Endothelial cell of umbilical vein (primary cell): ENCODE results near the gene TBC1D17. TPM values are rescaled to one million over a fixed set of nuclear protein-coding genes. Genes with fewer than 3 reads are reported as not detected.

Source experiments
- BruUV-seq: library from RNA; stranded (reverse); fragments of 400-500 nt; replicated peaks from 2 replicates; lab custom pipeline; 2021; lab: Mats Ljungman, UMichigan
- CTCF ChIA-PET: fragments of 300-600, 350-600 bp; sonication (Branson Sonifier 250); formaldehyde crosslinking; loops from one replicate; lab custom pipeline; 2021; ENCODE audit warnings: antibody characterized with exemption, inconsistent platforms; lab: Charles Lee
- POLR2A ChIA-PET: fragments of 300-600, 350-600 bp; sonication (Branson Sonifier 250); formaldehyde crosslinking; loops from one replicate; lab custom pipeline; 2021; ENCODE audit warnings: antibody characterized with exemption, inconsistent platforms; lab: Charles Lee
- DNase-seq: peaks from one replicate; pipeline ENCODE4 v3.0.0-alpha.2; 2011; ENCODE audit warnings: low read depth, low spot score
- FAIRE-seq: peaks from 2 replicates; lab custom pipeline; 2011; peaks lifted over from hg19 to GRCh38; lab: Jason Lieb, UNC
- H2AFZ ChIP-seq: 2 replicates; pipeline ENCODE4 v1.6.0; 2012; ENCODE audit warnings: low read depth, low read length, control low read depth, inconsistent platforms
- H3K27ac ChIP-seq: 2 replicates; pipeline ENCODE4 v1.5.1; 2011; ENCODE audit warnings: low read depth, mild to moderate bottlenecking, control low read depth, low read length, moderate library complexity; ENCODE audit not compliant: insufficient read depth
- H3K27me3 ChIP-seq, 2 experiments: 2 replicates each; pipeline versions ENCODE4 v1.6.0 to v1.6.1; 2011; ENCODE audit warnings: low read length in 2 of 2, mixed read lengths in 1 of 2; ENCODE audit not compliant: control insufficient read depth in 2 of 2, insufficient read depth in 2 of 2
- H3K36me3 ChIP-seq, 2 experiments: 2 replicates in 1 of 2; 3 replicates in 1 of 2; pipeline ENCODE4 v1.5.1; 2011; ENCODE audit warnings: low read length in 2 of 2, mild to moderate bottlenecking in 1 of 2, moderate library complexity in 1 of 2; ENCODE audit not compliant: control insufficient read depth in 2 of 2, insufficient read depth in 2 of 2; ENCODE audit errors: extremely low read depth in 1 of 2
- H3K4me1 ChIP-seq: 3 replicates; pipeline ENCODE4 v1.5.1; 2011; ENCODE audit warnings: mild to moderate bottlenecking, low read length; ENCODE audit not compliant: control insufficient read depth, insufficient read depth; ENCODE audit errors: extremely low read depth
- H3K4me2 ChIP-seq: 2 replicates; pipeline ENCODE4 v1.6.1; 2011; ENCODE audit warnings: low read length, control low read depth, mixed read lengths; ENCODE audit not compliant: insufficient read depth
- H3K4me3 ChIP-seq, 3 experiments: fragments of 200-600 bp in 1 of 3; sonication (generic), shearing (Covaris generic) in 1 of 3; replicated peaks in 1 of 3; 2 replicates each; pipeline ENCODE4 v1.5.1; 2011 to 2016; ENCODE audit warnings: control low read depth in 3 of 3, low read length in 3 of 3, mild to moderate bottlenecking in 2 of 3, inconsistent platforms in 1 of 3, low read depth in 1 of 3, moderate library complexity in 1 of 3; ENCODE audit not compliant: insufficient read depth in 1 of 3
- H3K79me2 ChIP-seq: 2 replicates; pipeline ENCODE4 v1.6.0; 2012; ENCODE audit warnings: low read length, inconsistent platforms; ENCODE audit not compliant: control insufficient read depth, insufficient read depth
- H3K9ac ChIP-seq: replicated peaks from 2 replicates; pipeline ENCODE3; 2011; ENCODE audit warnings: low read length, control low read depth; ENCODE audit not compliant: insufficient read depth; ENCODE audit errors: extremely low read depth
- H3K9me1 ChIP-seq: replicated peaks from 3 replicates; pipeline ENCODE4 v1.6.0; 2011; ENCODE audit warnings: mild to moderate bottlenecking, low read length; ENCODE audit not compliant: control insufficient read depth, insufficient read depth; ENCODE audit errors: extremely low read depth
- H3K9me3 ChIP-seq: replicated peaks from 2 replicates; pipeline ENCODE4 v1.5.1; 2012; ENCODE audit warnings: low read length, inconsistent platforms; ENCODE audit not compliant: control insufficient read depth, insufficient read depth
- H4K20me1 ChIP-seq: replicated peaks from 2 replicates; pipeline ENCODE3; 2011; ENCODE audit warnings: mild to moderate bottlenecking, low read length; ENCODE audit not compliant: control insufficient read depth, insufficient read depth; ENCODE audit errors: extremely low read depth
- EZH2 ChIP-seq: IDR thresholded peaks from 2 replicates; pipeline ENCODE4 v1.6.1; 2012; ENCODE audit warnings: borderline replicate concordance, low read depth, mild to moderate bottlenecking, moderate library complexity, low read length, inconsistent platforms; ENCODE audit not compliant: severe bottlenecking
- FOS ChIP-seq: IDR thresholded peaks from 2 replicates; pipeline ENCODE4 v1.6.1; 2011; ENCODE audit warnings: mild to moderate bottlenecking, low read length, moderate library complexity, borderline replicate concordance; ENCODE audit not compliant: insufficient read depth
- GATA2 ChIP-seq: IDR thresholded peaks from 2 replicates; pipeline ENCODE4 v1.7.0; 2011; ENCODE audit warnings: low read depth, mild to moderate bottlenecking, moderate library complexity, mixed read lengths, low read length; ENCODE audit not compliant: insufficient read length, insufficient read depth
- MYC ChIP-seq: IDR thresholded peaks from one replicate; pipeline ENCODE4 v1.6.1; 2011; ENCODE audit warnings: mild to moderate bottlenecking, low read depth, low read length
- dilution Hi-C: fragments of 300-500 bp; cut with MboI; formaldehyde crosslinking; loops from one replicate; pipeline ENCODE4 v1.15.0; 2019; ENCODE audit warnings: low sequenced_read_pairs; ENCODE audit not compliant: extremely low pct_ligation_motif_present
- intact Hi-C: fragments of 100-400 bp; cut with micrococcal nuclease; formaldehyde crosslinking; loops from one replicate; pipeline ENCODE4 v1.10.0; 2022
- polyA plus RNA-seq, 4 experiments: library from polyadenylated mRNA; depleted of rRNA in 3 of 4; stranded (reverse) in 3 of 4; unstranded in 1 of 4; fragments of >200 nt; gene quantifications; 2 replicates each; pipeline versions ENCODE4 v1.2.1 to v1.2.3, GENCODE V29; 2011 to 2012; ENCODE audit warnings: missing spikeins in 1 of 4
- total RNA-seq: library from RNA; stranded (reverse); gene quantifications from 2 replicates; pipeline ENCODE4 v1.2.3, GENCODE V29; 2021
- TF ChIP-seq, protein P1 (sequence below): IDR thresholded peaks from 2 replicates; pipeline ENCODE4 v1.6.1; 2011; ENCODE audit not compliant: insufficient read depth, insufficient read length
- TF ChIP-seq, protein P2 (sequence below), 2 donors: IDR thresholded peaks; 1 replicate in 1 of 2; 2 replicates in 1 of 2; pipeline ENCODE4 v1.5.1; 2011; ENCODE audit warnings: low read length in 2 of 2, mild to moderate bottlenecking in 2 of 2, moderate library complexity in 2 of 2, control low read depth in 1 of 2, inconsistent platforms in 1 of 2, low read depth in 1 of 2; ENCODE audit not compliant: insufficient read depth in 1 of 2; ENCODE audit errors: extremely low read depth in 1 of 2

Gene TBC1D17
- total and polyA plus RNA-seq, 2 donors (not counting 3 experiments of a cell fraction or from before 2014, with no cell fraction given), result 34.2 to 39.3 TPM

- Histone ChIP-seq H3K9me3 (no peaks in the 10 kb centered on the region), H3K4me1 (peaks cover 8% of the 10 kb centered on the region), H3K4me2 (no peak overlapping the region), H3K27me3 (no peaks in the 10 kb centered on the region), H3K9me1 (no peaks in the 10 kb centered on the region), H3K36me3 (peaks cover 11 to 67% of the 10 kb centered on the region in 2 experiments), H3K9ac (no peak overlapping the region), H3K79me2 (no peaks in the 10 kb centered on the region), H4K20me1 (no peaks in the 10 kb centered on the region), H3K4me3 (no peak overlapping the region), H3K27ac (no peak overlapping the region), H2AFZ (no peak overlapping the region)
- dilution Hi-C loops (no loop called here), intact Hi-C loops (no loop called here)
- POLR2A ChIA-PET, result no interaction called here
- FAIRE-seq, result no peak
- no TSS peak for BruUV-seq
- CTCF ChIA-PET, result interaction anchor here (1.2 kb wide), 1 partner anchor 36 kb away, joined by 3 read pairs; no protein-coding TSS in a partner anchor
- TF ChIP-seq FOS (no peak), MYC (no peak), EZH2 (no peak), GATA2 (no peak)
- TF ChIP-seq, protein P1, sequence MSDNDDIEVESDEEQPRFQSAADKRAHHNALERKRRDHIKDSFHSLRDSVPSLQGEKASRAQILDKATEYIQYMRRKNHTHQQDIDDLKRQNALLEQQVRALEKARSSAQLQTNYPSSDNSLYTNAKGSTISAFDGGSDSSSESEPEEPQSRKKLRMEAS, result no peak
- TF ChIP-seq, protein P2, sequence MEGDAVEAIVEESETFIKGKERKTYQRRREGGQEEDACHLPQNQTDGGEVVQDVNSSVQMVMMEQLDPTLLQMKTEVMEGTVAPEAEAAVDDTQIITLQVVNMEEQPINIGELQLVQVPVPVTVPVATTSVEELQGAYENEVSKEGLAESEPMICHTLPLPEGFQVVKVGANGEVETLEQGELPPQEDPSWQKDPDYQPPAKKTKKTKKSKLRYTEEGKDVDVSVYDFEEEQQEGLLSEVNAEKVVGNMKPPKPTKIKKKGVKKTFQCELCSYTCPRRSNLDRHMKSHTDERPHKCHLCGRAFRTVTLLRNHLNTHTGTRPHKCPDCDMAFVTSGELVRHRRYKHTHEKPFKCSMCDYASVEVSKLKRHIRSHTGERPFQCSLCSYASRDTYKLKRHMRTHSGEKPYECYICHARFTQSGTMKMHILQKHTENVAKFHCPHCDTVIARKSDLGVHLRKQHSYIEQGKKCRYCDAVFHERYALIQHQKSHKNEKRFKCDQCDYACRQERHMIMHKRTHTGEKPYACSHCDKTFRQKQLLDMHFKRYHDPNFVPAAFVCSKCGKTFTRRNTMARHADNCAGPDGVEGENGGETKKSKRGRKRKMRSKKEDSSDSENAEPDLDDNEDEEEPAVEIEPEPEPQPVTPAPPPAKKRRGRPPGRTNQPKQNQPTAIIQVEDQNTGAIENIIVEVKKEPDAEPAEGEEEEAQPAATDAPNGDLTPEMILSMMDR (IDR thresholded peaks at IDR 0.05; ENCODE audit: extremely low read depth in 1 of 2, insufficient read depth in 1 of 2, low read depth in 1 of 2, low read length in 2 of 2), result no peak
- no peak for DNase-seq
Measured at GRCh38 chr19:49833599-49833998, 43.9 kb upstream of the TBC1D17 start.
